SK-N-SH treated with all-trans-retinoic acid at 6 μM for 48 hours (cell line): Measurements from ENCODE around the gene METAP1D.

Source experiments
- ATAC-seq: fragments of 200-7000 bp; cut with Tn5 transposase; 3 replicates; pipeline ENCODE4 v1.9.1; 2020; ENCODE audit warnings: mild to moderate bottlenecking, moderate library complexity
- ARNTL ChIP-seq: fragments of 450-650 bp; formaldehyde crosslinking; IDR thresholded peaks from 2 replicates; pipeline ENCODE4 v1.5.0; 2020; ENCODE audit warnings: low read depth, mild to moderate bottlenecking, moderate library complexity, borderline replicate concordance
- BACH2 ChIP-seq: fragments of 250-450 bp; sonication (Bioruptor Pico); IDR thresholded peaks from 2 replicates; pipeline ENCODE4 v1.9.0; 2021; ENCODE audit warnings: mild to moderate bottlenecking, borderline replicate concordance
- CREB5 ChIP-seq: fragments of 250-450 bp; sonication (Bioruptor Pico); IDR thresholded peaks from 2 replicates; pipeline ENCODE4 v1.5.1; 2020; ENCODE audit warnings: low read depth, mild to moderate bottlenecking, moderate library complexity
- GLIS3 ChIP-seq: fragments of 250-450 bp; sonication (Bioruptor Pico); IDR thresholded peaks from 2 replicates; pipeline ENCODE4 v1.5.0; 2020; ENCODE audit warnings: mild to moderate bottlenecking, moderate library complexity
- ISL1 ChIP-seq: fragments of 250-450 bp; sonication (Bioruptor Pico); IDR thresholded peaks from 2 replicates; pipeline ENCODE4 v2.1.2; 2022; ENCODE audit warnings: mild to moderate bottlenecking, moderate library complexity
- OSR1 ChIP-seq: fragments of 250-450 bp; sonication (Bioruptor Pico); IDR thresholded peaks from 2 replicates; pipeline ENCODE4 v1.8.0; 2022; ENCODE audit warnings: moderate library complexity, mild to moderate bottlenecking, inconsistent platforms
- PATZ1 ChIP-seq: fragments of 250-450 bp; sonication (Bioruptor Pico); IDR thresholded peaks from 2 replicates; pipeline ENCODE4 v1.8.0; 2020; ENCODE audit warnings: mild to moderate bottlenecking, moderate library complexity, borderline replicate concordance
- POU6F1 ChIP-seq: fragments of 250-450 bp; sonication (Bioruptor Pico); IDR thresholded peaks from 2 replicates; pipeline ENCODE4 v1.8.0; 2021; ENCODE audit warnings: low read depth, mild to moderate bottlenecking, moderate library complexity, borderline replicate concordance
- PPARA ChIP-seq: fragments of 250-450 bp; sonication (Bioruptor Pico); IDR thresholded peaks from 2 replicates; pipeline ENCODE4 v1.5.0; 2020; ENCODE audit warnings: mild to moderate bottlenecking, borderline replicate concordance
- RARB ChIP-seq: fragments of 250-450 bp; sonication (Bioruptor Pico); IDR thresholded peaks from 2 replicates; pipeline ENCODE4 v1.8.0; 2021; ENCODE audit warnings: mild to moderate bottlenecking, moderate library complexity
- SNAI2 ChIP-seq: fragments of 250-450 bp; sonication (Bioruptor Pico); IDR thresholded peaks from 2 replicates; pipeline ENCODE4 v1.5.0; 2020; ENCODE audit warnings: mild to moderate bottlenecking, moderate library complexity
- TCF4 ChIP-seq: fragments of 250-450 bp; sonication (Bioruptor Pico); IDR thresholded peaks from 2 replicates; pipeline ENCODE4 v1.8.0; 2021; ENCODE audit warnings: mild to moderate bottlenecking, moderate library complexity, borderline replicate concordance
- TOX ChIP-seq: fragments of 250-450 bp; sonication (Bioruptor Pico); IDR thresholded peaks from 2 replicates; pipeline ENCODE4 v1.8.0; 2021; ENCODE audit warnings: mild to moderate bottlenecking, moderate library complexity, borderline replicate concordance
- TSHZ2 ChIP-seq: fragments of 250-450 bp; sonication (Bioruptor Pico); IDR thresholded peaks from 2 replicates; pipeline ENCODE4 v1.5.0; 2020; ENCODE audit warnings: mild to moderate bottlenecking, moderate library complexity
- ZC3H10 ChIP-seq: fragments of 250-450 bp; sonication (Bioruptor Pico); IDR thresholded peaks from 2 replicates; pipeline ENCODE4 v1.5.1; 2021; ENCODE audit warnings: mild to moderate bottlenecking, moderate library complexity
- ZFP3 ChIP-seq: fragments of 250-450 bp; sonication (Bioruptor Pico); IDR thresholded peaks from 2 replicates; pipeline ENCODE4 v1.5.0; 2020; ENCODE audit warnings: mild to moderate bottlenecking, moderate library complexity
- ZNF565 ChIP-seq: fragments of 450-650 bp; formaldehyde crosslinking; conservative IDR thresholded peaks from 2 replicates; pipeline ENCODE4 v1.5.0; 2020; ENCODE audit warnings: low read depth, mild to moderate bottlenecking, moderate library complexity
- ZNF70 ChIP-seq: fragments of 450-650 bp; formaldehyde crosslinking; IDR thresholded peaks from 2 replicates; pipeline ENCODE4 v1.5.0; 2020; ENCODE audit warnings: mild to moderate bottlenecking, moderate library complexity
- ZNF8 ChIP-seq: fragments of 450-650 bp; formaldehyde crosslinking; IDR thresholded peaks from 2 replicates; pipeline ENCODE4 v1.5.0; 2020; ENCODE audit warnings: mild to moderate bottlenecking, moderate library complexity
- TF ChIP-seq, protein P1 (sequence below): fragments of 250-450 bp; sonication (Bioruptor Pico); IDR thresholded peaks from 2 replicates; pipeline ENCODE4 v1.5.1; 2021; ENCODE audit warnings: mild to moderate bottlenecking, moderate library complexity

The METAP1D gene

GRCh38 chr2:171964308-171964707 lies 35.4 kb upstream of the METAP1D start:
- no peak for ATAC-seq
- no peak for TF ChIP-seq ZNF8 (CRISPR knock-in tag)
- no peak for TF ChIP-seq RARB (CRISPR knock-in tag)
- TF ChIP-seq CREB5: no peak

DNA sequence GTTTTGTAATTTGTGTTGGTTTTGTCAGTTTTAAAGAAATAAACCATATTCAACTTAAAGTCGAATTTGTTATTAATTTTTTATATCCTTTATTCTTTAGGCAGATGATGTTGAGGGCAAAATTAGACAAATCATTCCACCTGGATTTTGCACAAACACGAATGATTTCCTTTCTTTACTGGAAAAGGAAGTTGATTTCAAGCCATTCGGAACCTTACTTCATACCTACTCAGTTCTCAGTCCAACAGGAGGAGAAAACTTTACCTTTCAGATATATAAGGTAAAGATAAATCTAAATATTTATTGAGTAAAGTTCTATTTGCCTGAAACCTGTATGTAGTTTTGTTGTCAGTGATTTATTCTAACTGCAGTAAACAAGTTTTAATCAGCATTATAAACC lies 34.5 kb upstream of the METAP1D start:
- ATAC-seq: no peak

DNA sequence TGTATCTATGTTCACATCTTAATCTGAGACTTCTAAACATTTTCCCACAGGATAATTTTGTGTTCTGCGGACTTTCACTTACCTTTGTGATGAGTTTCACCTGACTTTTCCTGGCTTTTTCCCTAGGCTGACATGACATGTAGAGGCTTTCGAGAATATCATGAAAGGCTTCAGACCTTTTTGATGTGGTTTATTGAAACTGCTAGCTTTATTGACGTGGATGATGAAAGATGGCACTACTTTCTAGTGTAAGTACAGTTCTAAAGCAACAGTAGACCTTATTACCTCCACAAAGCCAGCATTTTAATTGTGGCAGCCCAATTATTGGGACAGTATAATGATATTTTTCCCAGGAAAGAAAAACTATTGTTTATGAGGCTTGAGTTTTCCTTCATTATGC lies 34.1 kb upstream of the METAP1D start:
- TF ChIP-seq PPARA (no peak), BACH2 (CRISPR knock-in tag) (no peak), ZNF8 (CRISPR knock-in tag) (no peak), OSR1 (CRISPR knock-in tag) (no peak), SNAI2 (no peak), RARB (CRISPR knock-in tag) (no peak), ZNF70 (CRISPR knock-in tag) (no peak), ARNTL (CRISPR knock-in tag) (no peak), TSHZ2 (CRISPR knock-in tag) (no peak), TCF4 (no peak), POU6F1 (no peak), ZNF565 (no peak), TOX (no peak), ZFP3 (CRISPR knock-in tag) (no peak), GLIS3 (no peak), ZC3H10 (CRISPR knock-in tag) (no peak), ISL1 (CRISPR knock-in tag) (no peak)
- ATAC-seq: no peak

More for the DNA sequence above, 34.5 kb upstream of the METAP1D start:
- TF ChIP-seq ZNF8 (CRISPR knock-in tag) (no peak), PATZ1 (CRISPR knock-in tag) (no peak)
- TF ChIP-seq, protein P1, sequence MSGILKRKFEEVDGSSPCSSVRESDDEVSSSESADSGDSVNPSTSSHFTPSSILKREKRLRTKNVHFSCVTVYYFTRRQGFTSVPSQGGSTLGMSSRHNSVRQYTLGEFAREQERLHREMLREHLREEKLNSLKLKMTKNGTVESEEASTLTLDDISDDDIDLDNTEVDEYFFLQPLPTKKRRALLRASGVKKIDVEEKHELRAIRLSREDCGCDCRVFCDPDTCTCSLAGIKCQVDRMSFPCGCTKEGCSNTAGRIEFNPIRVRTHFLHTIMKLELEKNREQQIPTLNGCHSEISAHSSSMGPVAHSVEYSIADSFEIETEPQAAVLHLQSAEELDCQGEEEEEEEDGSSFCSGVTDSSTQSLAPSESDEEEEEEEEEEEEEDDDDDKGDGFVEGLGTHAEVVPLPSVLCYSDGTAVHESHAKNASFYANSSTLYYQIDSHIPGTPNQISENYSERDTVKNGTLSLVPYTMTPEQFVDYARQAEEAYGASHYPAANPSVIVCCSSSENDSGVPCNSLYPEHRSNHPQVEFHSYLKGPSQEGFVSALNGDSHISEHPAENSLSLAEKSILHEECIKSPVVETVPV (CRISPR knock-in tag): no peak

GRCh38 chr2:171966235-171966634 lies 33.5 kb upstream of the METAP1D start:
- TF ChIP-seq TSHZ2 (CRISPR knock-in tag) (no peak), ZNF8 (CRISPR knock-in tag) (no peak), SNAI2 (no peak), ISL1 (CRISPR knock-in tag) (no peak), ZNF565 (no peak), BACH2 (CRISPR knock-in tag) (no peak), ZFP3 (CRISPR knock-in tag) (no peak)
- no peak for ATAC-seq
